Pons (tissue), 1 donor: ENCODE measurements around the gene RPTOR.
A peak's percentile ranks its signal among the peaks of the same experiment; 100 is the strongest.
"Not testable (repeated sequence)": the region's sequence is repeated elsewhere in the genome, so short reads cannot be mapped to it uniquely, and the experiment has no call there.

Experiments
- DNase-seq: peaks from one replicate; pipeline ENCODE4 v3.0.0-alpha.2; 2016; ENCODE audit warnings: low spot score

RPTOR gene

DNA sequence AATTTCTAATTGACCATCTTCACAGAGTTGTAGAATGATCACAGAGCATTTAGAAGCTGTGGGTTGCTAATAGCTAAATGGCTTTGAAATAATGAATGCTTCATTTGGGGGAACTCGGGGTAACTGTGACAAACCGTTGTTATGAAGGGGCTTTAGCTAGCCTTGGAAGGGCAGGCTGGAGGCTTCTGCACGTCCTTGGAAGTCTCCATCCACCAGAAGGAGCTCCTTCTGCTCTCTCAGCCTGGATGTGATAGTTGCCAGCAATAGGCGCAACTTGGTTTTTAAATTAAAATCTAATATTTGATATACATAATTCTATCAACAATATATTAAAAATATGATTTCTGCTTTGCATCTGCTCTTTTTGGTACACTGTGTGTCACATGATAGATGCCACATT is 200.5 kb downstream of the RPTOR start:
- no peak for DNase-seq

DNA sequence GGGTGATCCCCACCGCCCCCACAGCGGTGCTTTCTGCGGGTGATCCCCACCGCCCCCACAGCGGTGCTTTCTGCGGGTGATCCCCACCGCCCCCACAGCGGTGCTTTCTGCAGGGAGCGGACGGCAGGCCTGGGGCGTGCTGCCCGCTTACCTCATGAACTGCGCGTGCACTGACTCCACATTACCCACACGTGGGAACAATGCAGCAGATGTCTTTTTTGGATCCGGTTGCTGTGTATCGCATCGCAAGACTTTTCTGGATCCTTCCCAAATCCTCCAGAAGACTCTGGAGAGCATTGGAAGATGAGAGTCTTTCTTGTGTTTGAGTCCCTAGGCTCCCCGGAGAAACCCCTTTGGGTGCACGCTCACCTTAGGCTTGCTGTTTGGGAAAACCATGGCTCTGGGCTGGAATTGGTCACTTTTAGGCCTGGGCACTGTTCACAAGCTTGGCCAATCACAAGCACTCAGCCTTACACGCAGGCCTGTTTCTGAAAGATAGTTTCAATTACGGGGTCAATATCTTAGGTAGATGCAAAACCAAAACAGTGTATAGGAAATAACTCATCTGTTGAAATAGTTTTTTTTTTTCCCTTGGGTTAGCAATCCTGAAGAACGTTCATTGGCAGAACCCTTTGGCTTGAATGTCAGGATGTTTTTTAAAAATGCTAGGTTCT is 201.8 kb downstream of the RPTOR start:
- DNase-seq, result no peak

DNA sequence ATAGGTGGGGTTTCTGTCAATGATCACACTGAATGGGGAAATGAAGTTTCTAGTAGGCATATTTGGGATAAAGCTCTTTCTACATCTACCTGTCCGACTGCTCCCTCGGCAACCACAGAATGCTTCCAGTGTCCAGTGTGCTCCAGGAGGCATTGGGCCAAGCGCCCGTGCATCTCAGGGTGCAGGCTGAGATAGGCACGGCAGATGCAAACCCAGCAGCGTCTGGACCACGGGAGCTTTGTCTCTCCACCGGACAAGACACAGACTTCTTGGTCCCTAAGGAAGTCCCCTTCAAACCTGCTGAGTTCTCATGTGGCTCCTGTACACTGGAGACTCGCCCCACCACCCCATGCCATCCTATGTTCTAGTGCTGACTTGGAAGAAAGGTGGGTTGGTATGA is 202.8 kb downstream of the RPTOR start:
- no peak for DNase-seq

DNA sequence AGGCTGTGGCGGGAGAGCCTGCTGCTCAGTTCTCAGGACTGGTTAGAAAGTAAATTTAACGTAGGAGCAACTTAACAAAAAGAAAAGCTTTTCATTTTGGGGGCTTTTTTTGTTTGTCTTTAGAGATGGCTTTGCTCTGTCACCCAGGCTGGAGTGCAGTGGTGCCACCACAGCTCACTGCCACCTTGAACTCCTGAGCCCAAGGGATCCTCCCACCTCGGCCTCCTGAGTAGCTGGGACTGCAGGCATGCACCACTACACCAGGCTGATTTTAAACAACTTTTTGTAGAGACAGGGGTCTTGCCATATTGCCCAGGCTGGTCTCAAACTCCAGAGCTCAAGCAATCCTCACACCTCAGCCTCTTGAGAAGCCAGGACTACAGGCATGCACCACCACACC is 205.0 kb downstream of the RPTOR start:
- no peak for DNase-seq

DNA sequence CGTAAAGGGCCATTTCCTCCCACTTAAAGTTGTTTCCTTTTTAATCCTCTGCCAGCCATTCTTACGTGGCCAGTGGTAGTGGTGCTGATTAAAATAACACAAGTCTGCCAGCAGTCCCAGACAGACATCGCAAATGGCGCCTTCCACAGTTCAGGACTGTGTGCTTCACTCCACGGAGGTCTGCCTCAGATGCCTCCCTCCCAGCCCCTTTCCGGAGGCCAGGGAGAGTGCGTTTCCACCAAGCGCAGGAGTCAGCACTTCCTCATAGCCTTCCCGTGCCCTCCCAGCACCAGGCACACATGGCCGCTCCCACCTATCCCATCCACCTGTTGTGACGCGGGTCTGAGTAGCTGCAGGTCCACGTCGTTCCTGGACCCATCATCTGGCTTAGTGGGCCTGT is 205.6 kb downstream of the RPTOR start:
- no peak for DNase-seq

DNA sequence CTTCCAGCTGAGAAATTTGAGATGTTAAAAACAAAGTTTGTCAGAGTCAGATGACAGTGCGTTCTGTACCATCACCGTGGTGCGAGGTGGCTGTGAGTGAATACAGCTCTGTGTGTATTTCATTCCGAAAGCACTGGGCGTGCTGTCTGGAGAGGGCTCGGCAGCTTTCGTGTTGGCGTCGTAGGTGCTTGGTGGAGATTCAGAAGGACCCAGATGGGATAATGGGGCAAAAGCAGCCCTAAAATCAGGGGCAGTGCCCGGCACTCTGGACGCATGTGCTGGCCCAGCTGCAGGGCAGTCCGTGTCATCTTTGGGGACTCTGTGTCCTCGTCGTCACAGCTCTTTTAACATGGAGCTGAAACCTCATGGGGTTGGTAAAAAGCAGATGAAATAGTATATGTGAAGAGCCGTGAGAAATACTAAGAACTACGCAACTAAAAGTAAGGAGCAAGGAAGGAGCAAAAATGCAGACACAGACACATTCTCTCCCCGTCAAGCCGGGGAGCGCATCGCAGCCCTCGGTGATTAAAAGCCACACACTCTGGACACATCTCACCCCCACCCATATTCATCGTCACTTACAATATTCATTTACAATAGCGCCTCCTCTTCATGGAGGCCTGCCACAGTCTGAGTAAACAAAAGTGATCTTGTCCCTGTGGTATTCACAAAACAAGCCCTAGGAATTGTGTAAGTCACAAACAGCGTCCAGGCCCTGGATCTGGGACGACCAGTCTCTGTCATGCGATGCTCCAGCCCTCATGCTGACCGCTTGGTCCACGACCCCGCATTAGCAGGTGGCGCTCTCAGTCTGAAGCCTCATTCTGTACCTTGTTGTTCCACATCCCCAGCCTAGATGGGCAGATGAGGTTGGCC is 206.7 kb downstream of the RPTOR start:
- peak; percentile 72 for DNase-seq

DNA sequence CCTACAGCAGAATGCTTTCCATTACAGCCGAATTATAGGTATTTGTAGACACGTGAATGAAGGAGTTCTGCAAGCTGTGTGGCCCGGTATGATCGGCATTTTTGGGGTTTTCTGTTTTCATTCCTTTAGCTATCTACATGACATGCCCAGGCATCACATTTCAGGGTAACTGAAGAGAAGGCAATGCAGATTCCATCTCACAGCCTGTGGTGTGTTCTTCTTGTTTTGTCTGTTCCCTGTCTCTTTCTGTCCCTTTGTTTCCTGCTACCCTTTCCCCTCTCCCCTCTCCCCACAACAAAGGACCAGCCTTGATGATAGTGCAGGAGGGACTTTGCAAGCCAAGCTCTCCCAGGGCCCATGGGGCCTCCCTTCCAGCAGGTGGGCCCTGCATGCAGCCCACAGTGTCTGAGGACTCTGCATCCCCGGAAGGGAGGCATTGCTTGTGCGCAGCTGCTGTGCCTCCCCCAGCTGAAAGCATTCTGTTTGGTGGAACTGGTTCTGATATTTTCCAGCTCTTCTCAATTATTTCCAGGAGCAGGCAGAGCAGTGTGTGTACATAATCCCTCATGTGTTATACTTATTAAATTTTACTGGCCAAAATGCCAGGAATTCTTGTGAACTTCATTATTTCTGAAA is 207.4 kb downstream of the RPTOR start:
- DNase-seq, result no peak

DNA sequence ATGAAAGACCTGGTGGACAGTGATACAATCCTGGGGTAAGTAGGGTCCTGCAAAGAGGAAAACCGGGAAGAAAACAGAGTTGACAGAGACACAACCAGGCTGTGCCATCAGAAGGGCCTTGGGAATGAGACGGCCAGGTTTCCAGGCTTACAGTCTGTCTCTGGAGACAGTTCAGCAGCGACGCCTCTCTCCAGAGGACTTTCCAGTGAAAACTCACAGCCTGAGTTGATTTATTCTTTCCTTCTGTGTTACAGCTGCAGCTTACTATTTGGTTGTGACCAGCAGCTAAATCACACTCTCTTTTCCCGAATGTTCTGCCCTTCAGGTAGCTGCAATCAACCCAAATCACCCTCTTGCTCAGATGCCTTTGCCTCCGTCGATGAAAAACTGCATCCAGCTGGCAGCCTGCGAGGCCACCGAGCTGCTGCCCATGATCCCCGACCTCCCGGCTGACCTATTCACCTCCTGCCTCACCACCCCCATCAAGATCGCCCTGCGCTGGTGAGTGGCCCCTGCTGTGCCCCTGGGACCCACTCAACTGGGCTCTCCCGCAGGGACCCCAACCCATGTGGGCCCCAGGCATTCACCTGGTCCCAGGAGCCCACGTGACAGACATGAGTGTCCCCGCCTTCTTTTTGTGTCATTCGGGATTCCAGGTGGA is 209.2 kb downstream of the RPTOR start:
- no peak for DNase-seq

DNA sequence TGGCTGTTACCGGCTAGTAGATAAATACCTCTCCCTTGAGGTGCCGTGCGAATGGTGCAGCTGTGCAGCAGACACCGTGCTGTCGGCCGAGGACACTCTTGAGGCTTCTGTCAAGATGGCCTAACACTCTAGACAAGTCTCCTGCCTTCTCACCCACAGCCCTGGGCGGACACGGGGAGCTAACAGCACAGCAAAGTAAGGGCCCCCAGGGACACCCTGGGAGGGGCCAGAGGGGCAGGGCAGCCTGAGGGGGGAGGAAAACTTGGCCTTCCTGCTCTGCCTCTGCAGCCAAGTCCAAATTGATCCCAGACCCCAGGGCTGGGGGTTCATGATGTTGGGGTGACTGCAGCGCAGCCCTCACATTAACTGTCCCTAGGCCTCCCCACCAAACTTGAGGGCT is 210.2 kb downstream of the RPTOR start:
- DNase-seq, result no peak

DNA sequence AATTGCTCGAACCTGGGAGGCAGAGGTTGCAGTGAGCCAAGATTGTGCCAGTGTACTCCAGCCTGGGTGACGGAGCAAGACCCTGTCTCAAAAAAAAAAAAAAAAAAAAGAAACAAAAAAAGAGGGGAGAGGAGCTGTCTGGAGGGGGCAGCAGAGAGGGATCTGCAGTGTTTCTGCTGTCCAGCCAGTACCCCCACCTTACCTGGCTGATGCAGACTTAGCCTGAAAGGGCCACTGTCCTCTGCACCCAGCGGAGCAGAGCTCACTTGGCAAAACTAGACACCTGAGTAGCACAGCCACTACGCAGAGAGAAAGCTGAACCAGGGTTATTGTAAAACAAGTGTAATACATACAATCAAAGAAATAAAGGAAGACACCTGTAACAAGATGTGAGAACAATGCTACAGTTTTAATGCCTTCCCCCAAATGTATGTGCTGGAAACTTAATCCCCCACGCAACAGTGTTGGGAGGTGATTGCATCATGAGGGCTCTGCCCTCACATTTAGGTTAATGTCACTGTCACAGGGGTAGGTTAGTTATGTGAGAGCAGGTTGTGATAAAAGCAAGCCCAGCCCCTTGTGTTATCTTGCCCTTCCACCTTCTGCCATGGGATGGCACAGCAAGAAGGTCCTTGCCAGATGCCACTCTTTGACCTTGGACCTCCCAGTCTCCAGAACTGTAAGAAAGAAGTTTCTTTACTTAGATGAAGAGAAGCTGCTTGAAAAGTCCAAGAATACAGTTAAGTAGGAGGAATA is 211.2 kb downstream of the RPTOR start:
- no peak for DNase-seq

DNA sequence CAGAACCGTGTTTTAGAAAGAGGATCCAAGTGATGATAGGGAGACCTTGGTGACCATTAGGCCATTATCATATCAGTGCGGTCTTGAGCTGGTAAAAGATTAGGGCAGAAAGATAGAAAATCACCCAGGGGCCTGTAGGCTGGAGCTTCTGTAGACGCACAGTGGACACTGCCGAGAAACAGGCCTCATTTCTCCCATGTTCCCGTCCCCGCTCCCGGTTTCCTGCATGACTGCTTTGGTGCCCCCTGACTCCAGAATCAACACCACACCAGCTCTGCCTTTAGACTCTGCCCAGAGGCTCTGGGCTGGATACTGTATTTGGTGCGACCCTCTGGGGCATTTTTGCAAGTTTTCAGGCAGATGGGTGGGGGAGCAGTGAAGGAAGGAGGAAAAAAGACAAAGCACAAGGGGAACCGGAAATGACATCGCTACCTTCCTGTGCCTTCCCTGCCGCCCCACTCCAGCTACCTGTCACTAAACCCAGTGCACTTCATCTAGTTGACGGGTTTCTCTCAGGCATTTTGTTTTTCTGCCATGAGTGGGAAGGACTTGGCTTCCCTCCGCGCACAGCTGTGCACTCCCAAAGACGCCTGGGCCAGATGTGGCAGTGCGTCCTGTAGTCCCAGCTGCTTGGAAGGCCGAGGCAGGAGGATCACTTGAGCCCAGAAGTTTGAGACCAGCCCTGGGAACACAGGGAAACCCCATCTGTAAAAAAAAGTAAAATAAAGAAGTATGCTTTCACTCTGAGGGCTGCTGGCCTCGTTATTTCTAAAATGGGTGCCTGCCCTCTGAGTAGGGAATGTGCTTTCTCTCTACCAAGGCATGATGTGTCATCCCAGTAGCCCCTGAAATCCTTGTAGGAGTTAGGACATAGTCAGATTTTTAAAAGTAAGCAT is 214.1 kb downstream of the RPTOR start:
- DNase-seq, result no peak

DNA sequence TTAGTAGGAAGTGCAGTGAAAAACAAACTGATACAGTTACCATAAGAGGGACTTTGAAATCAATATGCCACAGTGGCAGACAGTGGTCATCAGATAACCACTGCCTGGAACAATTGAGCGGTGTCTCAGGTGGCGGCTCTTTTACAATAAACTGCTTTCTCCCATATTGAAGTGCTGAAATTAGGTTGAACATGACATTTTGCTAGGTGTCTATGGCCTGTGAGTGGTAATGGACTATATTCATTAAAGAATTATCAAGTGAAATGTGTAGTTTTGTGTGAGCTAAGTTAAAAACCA is 214.7 kb downstream of the RPTOR start:
- no peak for DNase-seq

DNA sequence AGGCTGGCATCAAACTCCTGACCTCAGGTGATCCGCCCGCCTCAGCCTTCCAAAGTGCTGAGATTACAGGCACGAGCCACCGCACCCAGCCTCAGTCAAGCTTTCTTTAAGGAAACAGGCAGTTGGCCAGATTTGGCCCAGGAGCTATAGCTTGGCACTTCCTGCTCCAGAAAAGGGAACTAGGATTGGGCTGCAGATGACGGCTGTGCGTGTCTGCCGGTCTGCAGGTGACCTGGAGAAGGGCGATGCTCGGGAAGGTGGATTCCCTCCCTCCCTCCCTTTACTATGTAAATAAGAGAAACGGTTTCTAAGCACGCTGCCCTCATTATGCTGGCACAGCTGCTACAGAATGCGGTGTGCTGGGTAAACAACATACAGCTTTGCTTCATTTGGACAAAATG is 215.9 kb downstream of the RPTOR start:
- no peak for DNase-seq

DNA sequence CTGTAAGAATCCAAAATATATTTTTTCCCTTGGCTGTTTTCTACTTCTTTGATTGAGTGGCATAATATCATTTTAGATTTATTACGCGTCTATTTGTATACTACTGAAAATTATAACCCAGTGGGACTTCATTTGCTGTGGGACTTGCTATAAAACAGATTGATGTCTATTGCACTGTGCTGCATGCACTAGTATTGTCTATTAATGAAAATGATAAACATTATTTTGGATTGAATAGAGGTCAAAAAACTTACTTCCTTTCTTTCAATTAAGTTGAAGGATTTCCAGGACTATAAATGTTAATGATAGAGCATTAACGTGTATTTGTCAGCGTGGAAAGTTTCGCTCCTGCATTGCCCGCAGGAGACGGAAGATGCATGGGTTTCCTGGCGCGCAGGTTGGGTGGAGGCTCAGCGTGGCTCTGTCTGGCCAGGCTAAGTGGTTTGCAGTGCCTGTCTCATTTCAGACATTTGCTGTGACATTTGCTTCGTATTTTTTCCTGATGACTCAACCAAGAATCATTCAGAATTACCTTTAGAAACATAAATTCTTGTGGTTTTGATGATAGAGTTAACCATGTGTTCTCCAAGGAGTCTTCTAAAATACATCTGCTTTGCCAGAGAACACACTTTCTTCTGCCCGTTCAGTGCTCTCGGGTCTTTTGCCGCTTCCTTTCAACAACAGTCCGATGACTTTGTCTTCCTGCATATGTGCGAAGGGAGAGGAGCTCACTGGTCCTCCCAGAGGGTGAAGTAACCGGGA is 216.7 kb downstream of the RPTOR start:
- no peak for DNase-seq

DNA sequence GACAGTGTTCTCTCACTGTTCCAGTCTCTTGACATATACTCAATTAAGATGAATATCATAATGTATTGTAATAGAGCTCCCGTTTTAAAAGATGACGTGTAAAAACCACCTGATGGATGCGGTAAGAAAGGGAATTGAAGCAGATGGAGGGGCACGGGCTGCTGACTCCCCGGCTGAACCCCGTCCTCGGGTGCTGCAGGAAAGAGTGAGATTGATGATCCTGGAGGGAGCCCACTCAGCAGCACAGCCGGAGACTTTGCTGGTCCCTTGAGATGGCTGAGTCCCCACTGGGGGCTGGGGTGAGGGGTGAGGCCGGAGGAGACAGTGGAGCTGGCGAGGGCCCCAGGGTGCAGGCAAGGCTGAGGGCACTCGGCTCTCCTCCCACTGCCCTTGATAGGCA is 217.4 kb downstream of the RPTOR start:
- no peak for DNase-seq

DNA sequence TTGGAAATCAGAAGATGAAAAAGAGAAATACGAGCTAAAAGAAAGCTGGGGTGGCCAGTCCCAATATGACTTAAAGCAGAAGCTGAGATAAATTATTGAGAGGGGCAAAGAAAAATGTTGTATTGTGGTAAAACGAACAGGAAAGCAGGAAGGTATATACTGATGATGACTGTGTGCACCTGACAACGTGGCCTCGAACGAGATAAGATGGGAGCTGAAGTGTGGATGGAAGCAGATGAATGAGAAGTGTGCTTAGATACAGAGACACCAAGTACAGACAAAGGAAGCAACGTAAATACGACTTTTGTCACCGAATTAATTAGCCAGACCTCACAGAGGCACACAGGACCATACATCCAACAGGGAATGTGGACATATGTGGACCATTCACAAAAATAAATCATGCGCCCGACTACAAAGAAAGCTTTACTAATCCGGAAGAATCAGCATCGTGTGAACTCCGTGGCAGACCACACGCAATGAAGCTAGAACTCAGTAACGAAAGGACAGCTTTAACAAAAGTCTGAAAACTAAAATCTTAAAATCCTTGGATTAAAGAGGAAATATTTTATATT is 218.7 kb downstream of the RPTOR start:
- DNase-seq, result no peak

DNA sequence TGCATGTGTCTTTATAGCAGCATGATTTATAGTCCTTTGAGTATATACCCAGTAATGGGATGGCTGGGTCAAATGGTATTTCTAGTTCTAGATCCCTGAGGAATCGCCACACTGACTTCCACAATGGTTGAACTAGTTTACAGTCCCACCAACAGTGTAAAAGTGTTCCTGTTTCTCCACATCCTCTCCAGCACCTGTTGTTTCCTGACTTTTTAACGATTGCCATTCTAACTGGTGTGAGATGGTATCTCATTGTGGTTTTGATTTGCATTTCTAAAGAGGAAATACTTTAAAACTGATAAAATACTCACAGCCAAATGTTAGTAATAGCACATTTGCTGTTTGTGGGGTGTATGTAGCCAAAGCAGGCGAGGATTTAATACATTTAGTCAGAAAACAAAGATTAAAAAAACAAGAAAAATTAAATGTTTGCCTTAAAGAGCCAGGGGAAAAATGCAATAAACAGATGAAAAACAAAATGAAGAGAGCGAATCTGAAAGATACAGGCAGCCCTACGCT is 220.0 kb downstream of the RPTOR start:
- not testable (repeated sequence) for DNase-seq

DNA sequence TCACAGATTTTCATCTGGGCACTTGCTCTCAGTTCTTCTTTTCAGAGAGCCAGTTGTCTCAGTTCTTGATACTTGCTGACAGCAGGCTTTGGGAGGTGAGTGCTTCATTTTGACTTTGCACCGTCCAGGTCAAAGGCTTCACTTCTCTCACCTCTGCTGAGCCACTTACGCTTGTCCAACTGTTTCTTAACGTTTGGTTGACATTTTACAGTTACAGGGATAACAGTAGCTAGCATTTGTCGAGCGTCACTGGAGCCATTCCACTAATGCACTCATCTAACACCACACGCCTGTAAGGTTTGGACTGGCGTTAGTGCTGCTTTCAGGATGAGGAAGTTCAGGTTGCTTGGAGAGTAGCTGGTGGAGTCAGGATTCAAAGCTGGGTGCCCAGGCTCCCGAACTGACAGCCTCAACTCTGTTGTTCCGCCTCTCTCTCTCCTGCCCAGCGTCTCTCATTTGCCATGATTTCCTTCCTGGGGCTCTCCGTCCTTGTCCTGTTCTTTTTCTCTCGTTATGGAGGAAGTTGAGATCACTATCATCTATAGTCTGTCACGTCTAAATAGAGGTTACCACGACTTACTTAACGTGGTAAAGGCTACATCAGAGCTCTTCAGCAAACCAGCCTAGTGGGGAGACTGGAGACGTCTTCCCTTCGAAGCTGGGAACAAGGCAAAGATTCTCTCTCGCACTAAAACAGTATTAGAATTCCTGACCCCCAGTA is 220.8 kb downstream of the RPTOR start:
- no peak for DNase-seq

DNA sequence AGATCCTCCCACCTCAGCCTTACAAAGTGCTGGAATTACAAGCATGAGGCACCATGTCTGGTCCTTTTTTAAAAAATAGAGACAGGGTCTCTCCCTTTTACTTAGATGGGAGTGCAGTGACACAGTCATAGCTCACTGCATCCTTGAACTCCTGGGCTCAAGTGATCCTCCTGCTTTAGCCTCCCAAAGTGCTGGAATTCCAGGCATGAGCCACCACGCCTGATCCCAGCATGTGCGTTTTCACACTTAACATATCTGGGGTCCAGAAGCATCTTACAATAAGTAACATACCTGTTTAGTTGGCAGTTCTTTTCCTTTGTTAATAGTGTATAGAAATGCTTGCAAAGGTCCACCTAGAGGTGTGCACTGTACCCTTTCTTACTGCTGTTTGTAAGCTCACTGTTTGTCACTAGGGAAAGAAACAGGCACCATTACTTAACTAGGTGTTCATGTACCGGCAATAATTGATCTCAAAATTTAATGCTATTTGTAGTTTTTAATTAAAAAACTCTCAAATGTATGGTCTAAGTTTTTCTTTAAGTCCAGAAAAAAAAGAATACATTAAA is 221.7 kb downstream of the RPTOR start:
- no peak for DNase-seq
